Measurements from ENCODE around the gene TSBP1. TPM values are rescaled to one million over a fixed set of nuclear protein-coding genes. Genes with fewer than 3 reads are reported as not detected.

The TSBP1 gene
- total and polyA plus RNA-seq, 9 of the 15 experiments (the other 6 are each of a cell fraction or from before 2014, with no cell fraction given) = not detected

- TF ChIP-seq SOX6 (IDR thresholded peaks at IDR 0.05) = 0 out of 2 replicates have a peak, but pooled peaks have one; percentile 20
- no peak for TF ChIP-seq CAMTA2 (CRISPR knock-in tag; conservative IDR thresholded peaks at IDR 0.05)
- TF ChIP-seq ZBTB9 (CRISPR knock-in tag; IDR thresholded peaks at IDR 0.05) = peak; percentile 70; the same call in 1 of the 2 replicates
- TF ChIP-seq GABPB1 (CRISPR knock-in tag; IDR thresholded peaks at IDR 0.05) = peak; percentile 42; the same call in 1 of the 2 replicates
- no peak for TF ChIP-seq ZNF586 (CRISPR knock-in tag; conservative IDR thresholded peaks at IDR 0.05)
- no peak for TF ChIP-seq MAFG (tag; conservative IDR thresholded peaks at IDR 0.05)
- TF ChIP-seq NEUROD1 (IDR thresholded peaks at IDR 0.05; ENCODE audit: borderline replicate concordance, low read depth, low read length, partially characterized antibody) = peak; percentile 34
- TF ChIP-seq EGR1 (conservative IDR thresholded peaks at IDR 0.05) = no peak
- peak; percentile 42; the same call in 1 of the 2 replicates for TF ChIP-seq CTBP1 (IDR thresholded peaks at IDR 0.05; ENCODE audit: borderline replicate concordance)
- 0 out of 4 replicates have a peak, but pooled peaks of 1 of the 2 experiments have one; percentile 22 for TF ChIP-seq NRF1 (conservative IDR thresholded peaks at IDR 0.05 in 1 of 2, IDR thresholded peaks at IDR 0.05 in 1 of 2)
- peak; percentile 9 for TF ChIP-seq PRDM10 (IDR thresholded peaks at IDR 0.05; ENCODE audit: partially characterized antibody)
- no peak for TF ChIP-seq POLR2B (IDR thresholded peaks at IDR 0.05; ENCODE audit: low read depth, partially characterized antibody)
- peak in 1 of 3 experiments; percentile 47 for TF ChIP-seq YY1 (IDR thresholded peaks at IDR 0.05; ENCODE audit: borderline replicate concordance in 1 of 3, control insufficient read depth in 1 of 3, extremely low read depth in 1 of 3, insufficient read depth in 3 of 3, insufficient read length in 1 of 3, insufficient replicate concordance in 2 of 3, low read depth in 1 of 3, low read length in 2 of 3)
- TF ChIP-seq DPF2 (IDR thresholded peaks at IDR 0.05) = peak; percentile 80
- 0 out of 4 replicates have a peak, but pooled peaks of 1 of the 2 experiments have one; percentile 4 for TF ChIP-seq SIN3A (IDR thresholded peaks at IDR 0.05; ENCODE audit: borderline replicate concordance in 2 of 2, control insufficient read depth in 1 of 2, low read depth in 2 of 2, low read length in 2 of 2)
- TF ChIP-seq ZNF589 (CRISPR knock-in tag; IDR thresholded peaks at IDR 0.05; ENCODE audit: low read depth) = peak; percentile 84; the same call in 1 of the 2 replicates
- TF ChIP-seq ATF3 (IDR thresholded peaks at IDR 0.05) = peak; percentile 80
- 0 out of 2 replicates have a peak, but pooled peaks have one; percentile 16 for TF ChIP-seq ATF3 (CRISPR knock-in tag; conservative IDR thresholded peaks at IDR 0.05)
Measured at GRCh38 chr6:32255199-32256153, 116.2 kb downstream of the TSBP1 start (continued).

Data from K562 (cell line).